ENCODE results near the gene ARMC10. TPM values are rescaled to one million over a fixed set of nuclear protein-coding genes. Genes with fewer than 3 reads are reported as not detected.

Gene ARMC10
- total and polyA plus RNA-seq, 2 donors (not counting 3 experiments of a cell fraction or from before 2014, with no cell fraction given) = 16.6 to 39.2 TPM

- Histone ChIP-seq H3K9me1 (replicated peaks; ENCODE audit: control insufficient read depth, extremely low read depth, insufficient read depth, low read length) (no peaks in the 10 kb centered on the region), H3K36me3 (ENCODE audit: control insufficient read depth in 2 of 2, extremely low read depth in 1 of 2, insufficient read depth in 2 of 2, low read length in 2 of 2) (no peaks in the 10 kb centered on the region), H3K4me2 (ENCODE audit: insufficient read depth, low read length) (no peak overlapping the region), H3K27ac (ENCODE audit: insufficient read depth, low read depth, low read length) (no peak overlapping the region), H4K20me1 (replicated peaks; ENCODE audit: control insufficient read depth, extremely low read depth, insufficient read depth, low read length) (no peaks in the 10 kb centered on the region), H3K4me3 (replicated peaks in 1 of 3; ENCODE audit: insufficient read depth in 1 of 3, low read depth in 1 of 3, low read length in 3 of 3) (no peak overlapping the region), H2AFZ (ENCODE audit: low read depth, low read length) (no peak overlapping the region), H3K4me1 (ENCODE audit: control insufficient read depth, extremely low read depth, insufficient read depth, low read length) (peaks cover 8% of the 10 kb centered on the region), H3K9me3 (replicated peaks; ENCODE audit: control insufficient read depth, insufficient read depth, low read length) (no peaks in the 10 kb centered on the region), H3K9ac (replicated peaks; ENCODE audit: extremely low read depth, insufficient read depth, low read length) (no peak overlapping the region), H3K27me3 (ENCODE audit: control insufficient read depth in 2 of 2, insufficient read depth in 2 of 2, low read length in 2 of 2) (no peaks in the 10 kb centered on the region), H3K79me2 (ENCODE audit: control insufficient read depth, insufficient read depth, low read length) (no peaks in the 10 kb centered on the region)
- no peak for FAIRE-seq
- dilution Hi-C loops (cut with MboI; ENCODE audit: extremely low pct_ligation_motif_present, low sequenced_read_pairs) = no loop called here
- DNase-seq (ENCODE audit: low read depth, low spot score) = no peak
- BruUV-seq (replicated peaks) = no TSS peak
- no peak for TF ChIP-seq GATA2 (IDR thresholded peaks at IDR 0.05; ENCODE audit: insufficient read depth, insufficient read length, low read depth, low read length)
- no peak for TF ChIP-seq FOS (IDR thresholded peaks at IDR 0.05; ENCODE audit: borderline replicate concordance, insufficient read depth, low read length)
- no peak for TF ChIP-seq POLR2AphosphoS5 (IDR thresholded peaks at IDR 0.05; ENCODE audit: insufficient read depth, low read depth, low read length)
- TF ChIP-seq CTCF (IDR thresholded peaks at IDR 0.05; ENCODE audit: extremely low read depth in 1 of 2, insufficient read depth in 1 of 2, low read depth in 1 of 2, low read length in 2 of 2) = no peak
- ChIA-PET POLR2A (no interaction called here), CTCF (interaction anchor here (2.8 kb wide), 1 partner anchor 300 kb away, joined by 10 read pairs; no protein-coding TSS in a partner anchor)
- intact Hi-C loops (cut with micrococcal nuclease) = no loop called here
Measured at GRCh38 chr7:103058122-103058521, 16.8 kb upstream of the ARMC10 start.

GRCh38 chr7:103059471-103059870 lies 15.5 kb upstream of the ARMC10 start:
- no peaks in the 10 kb centered on the region for H4K20me1 ChIP-seq (replicated peaks; ENCODE audit: control insufficient read depth, extremely low read depth, insufficient read depth, low read length)
- intact Hi-C loops (cut with micrococcal nuclease) (no loop called here), dilution Hi-C loops (cut with MboI; ENCODE audit: extremely low pct_ligation_motif_present, low sequenced_read_pairs) (no loop called here)
- no peak for FAIRE-seq
- no peak for TF ChIP-seq POLR2AphosphoS5 (IDR thresholded peaks at IDR 0.05; ENCODE audit: insufficient read depth, low read depth, low read length)
- no peak for TF ChIP-seq MYC (IDR thresholded peaks at IDR 0.05; ENCODE audit: low read depth, low read length)
- TF ChIP-seq CTCF (IDR thresholded peaks at IDR 0.05; ENCODE audit: extremely low read depth in 1 of 2, insufficient read depth in 1 of 2, low read depth in 1 of 2, low read length in 2 of 2) = no peak
- no peak for TF ChIP-seq FOS (IDR thresholded peaks at IDR 0.05; ENCODE audit: borderline replicate concordance, insufficient read depth, low read length)
- TF ChIP-seq EZH2 (IDR thresholded peaks at IDR 0.05; ENCODE audit: borderline replicate concordance, low read depth, low read length, severe bottlenecking) = no peak
- TF ChIP-seq POLR2A (IDR thresholded peaks at IDR 0.05; ENCODE audit: low read depth, low read length) = no peak
- TF ChIP-seq GATA2 (IDR thresholded peaks at IDR 0.05; ENCODE audit: insufficient read depth, insufficient read length, low read depth, low read length) = no peak
- no peak for TF ChIP-seq JUN (IDR thresholded peaks at IDR 0.05; ENCODE audit: borderline replicate concordance, insufficient read depth, insufficient read length, low read depth)
- TF ChIP-seq MAX (IDR thresholded peaks at IDR 0.05; ENCODE audit: insufficient read depth, insufficient read length) = no peak
- H3K9me3 ChIP-seq (replicated peaks; ENCODE audit: control insufficient read depth, insufficient read depth, low read length) = no peaks in the 10 kb centered on the region
- no peak overlapping the region for H3K27ac ChIP-seq (ENCODE audit: insufficient read depth, low read depth, low read length)
- H2AFZ ChIP-seq (ENCODE audit: low read depth, low read length) = no peak overlapping the region
- no TSS peak for BruUV-seq (replicated peaks)
- ChIA-PET CTCF (interaction anchor here (1.0 to 2.8 kb wide), 4 partner anchors 66 to 301 kb away, joined by 3 to 10 read pairs (median 4); no protein-coding TSS in a partner anchor), POLR2A (no interaction called here)
- H3K4me3 ChIP-seq (replicated peaks in 1 of 3; ENCODE audit: insufficient read depth in 1 of 3, low read depth in 1 of 3, low read length in 3 of 3) = no peak overlapping the region
- DNase-seq (ENCODE audit: low read depth, low spot score) = no peak
- H3K9me1 ChIP-seq (replicated peaks; ENCODE audit: control insufficient read depth, extremely low read depth, insufficient read depth, low read length) = no peaks in the 10 kb centered on the region
- no peaks in the 10 kb centered on the region for H3K27me3 ChIP-seq (ENCODE audit: control insufficient read depth in 2 of 2, insufficient read depth in 2 of 2, low read length in 2 of 2)
- no peak overlapping the region for H3K4me2 ChIP-seq (ENCODE audit: insufficient read depth, low read length)
- no peak overlapping the region for H3K9ac ChIP-seq (replicated peaks; ENCODE audit: extremely low read depth, insufficient read depth, low read length)
- peaks cover 8% of the 10 kb centered on the region for H3K4me1 ChIP-seq (ENCODE audit: control insufficient read depth, extremely low read depth, insufficient read depth, low read length)
- no peaks in the 10 kb centered on the region for H3K79me2 ChIP-seq (ENCODE audit: control insufficient read depth, insufficient read depth, low read length)
- H3K36me3 ChIP-seq (ENCODE audit: control insufficient read depth in 2 of 2, extremely low read depth in 1 of 2, insufficient read depth in 2 of 2, low read length in 2 of 2) = no peaks in the 10 kb centered on the region

Measured in endothelial cell of umbilical vein (primary cell).